Measurements from ENCODE around the gene NCK1.

The NCK1 gene

GRCh38 chr3:136861890-136862616 is at the start of gene NCK1:
TSS of gene NCK1 (plus strand) at chr3:136862208. CDS start at chr3:136928002, 65,794 bp downstream.
- DNase-seq (ENCODE audit: low read depth), result peak; percentile 97

DNA sequence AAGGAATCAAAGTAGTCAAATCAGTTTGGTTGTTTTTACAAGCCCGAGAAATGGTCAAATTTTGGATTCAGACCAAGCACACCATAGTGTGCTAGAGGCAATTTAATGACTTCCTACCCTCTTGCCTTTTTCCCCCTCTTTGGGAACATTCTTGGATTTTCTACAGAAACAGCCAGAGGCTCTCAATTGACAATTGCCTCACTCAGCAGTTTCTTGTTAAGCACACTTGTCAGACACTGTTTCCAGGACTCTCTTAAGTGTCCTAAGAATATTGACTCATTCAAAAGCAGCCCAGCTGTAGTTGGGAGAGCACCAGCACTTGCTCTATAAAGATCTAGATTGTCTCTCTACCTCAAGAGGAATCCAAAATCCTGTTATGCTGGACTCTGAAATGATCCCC is 44.6 kb upstream of the NCK1 start:
- no peak for DNase-seq (ENCODE audit: low read depth)

- DNase-seq (ENCODE audit: low read depth), result peak; percentile 20
These were observed 43.7 kb upstream of the NCK1 start for GRCh38 chr3:136818191-136818768.

DNA sequence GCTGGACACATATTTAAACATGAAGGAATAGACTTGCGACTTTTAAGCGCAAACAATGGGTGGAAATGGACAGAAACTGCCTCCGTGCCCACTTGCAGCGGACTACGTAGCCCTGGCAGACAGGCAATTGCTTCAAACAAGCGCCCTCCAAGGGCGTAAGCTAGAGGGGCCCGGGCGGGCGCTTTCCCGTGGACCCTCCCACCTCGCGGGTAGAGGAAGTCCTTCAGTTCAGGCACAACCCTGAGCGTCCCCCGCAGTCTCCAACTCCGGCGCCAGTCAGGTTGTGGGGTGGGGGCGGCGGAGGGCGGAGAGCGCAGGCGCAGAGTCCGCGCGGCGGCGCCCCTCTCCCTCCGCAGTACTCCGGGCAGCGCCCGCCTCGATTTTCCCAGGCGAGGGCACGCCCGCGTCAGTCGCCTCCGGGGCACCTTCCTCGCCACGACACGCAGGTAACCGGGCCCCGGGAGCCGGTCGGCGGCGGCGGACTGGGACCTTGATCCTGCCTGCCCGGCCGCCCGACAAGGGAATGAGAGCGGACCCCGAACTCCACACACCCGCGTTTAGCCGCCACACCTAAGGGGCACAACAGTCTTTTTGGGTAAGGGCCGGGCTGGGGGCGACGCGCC is 43.1 kb upstream of the NCK1 start, which contains the start of gene SLC35G2:
SLC35G2 (plus strand) TSS at position 358 of the 623 bp plus-strand sequence. CDS start 35,335 bp downstream, outside the sequence.
- no peak for DNase-seq (ENCODE audit: low read depth)

DNA sequence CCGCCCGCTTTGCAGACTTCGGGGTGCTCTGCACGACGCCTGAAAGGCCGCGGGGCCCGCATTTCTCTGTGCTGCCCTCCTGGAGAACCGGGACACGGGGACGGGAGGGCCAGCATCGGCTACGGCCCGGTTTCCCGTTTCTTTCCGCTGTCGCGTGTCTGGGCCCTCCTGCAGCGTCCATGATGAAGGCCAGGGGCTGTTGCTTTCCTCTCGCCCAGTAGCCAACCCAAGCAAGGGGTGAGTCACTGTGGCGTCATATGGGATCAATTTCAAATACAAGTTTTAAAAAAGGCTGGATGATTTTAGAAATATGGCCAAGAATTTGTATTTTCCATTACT is 42.6 kb upstream of the NCK1 start:
- no peak for DNase-seq (ENCODE audit: low read depth)

GRCh38 chr3:136819731-136820679 is 42.0 kb upstream of the NCK1 start:
- no peak for DNase-seq (ENCODE audit: low read depth)

DNA sequence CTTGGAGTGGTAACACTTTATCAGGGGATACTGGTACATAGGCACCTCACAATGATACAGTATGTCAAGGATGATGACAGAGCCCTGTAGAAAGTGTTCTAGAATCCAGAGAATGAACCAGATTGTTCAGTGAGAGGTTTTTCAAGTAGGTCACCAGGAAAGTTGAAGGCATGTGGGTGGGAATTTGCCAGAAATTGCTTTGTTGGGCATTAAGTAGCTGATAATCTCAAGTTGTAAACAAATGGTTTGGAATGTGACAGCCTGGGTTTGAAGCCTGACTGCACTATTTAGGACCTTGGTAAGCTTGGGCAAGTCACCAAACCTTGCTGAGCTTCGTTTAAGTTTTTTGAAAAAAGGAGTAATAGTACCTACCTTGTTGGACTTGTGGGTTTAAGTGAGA is 30.5 kb upstream of the NCK1 start:
- no peak for DNase-seq (ENCODE audit: low read depth)

- DNase-seq (ENCODE audit: low read depth), result no peak
These were observed 26.8 kb upstream of the NCK1 start for GRCh38 chr3:136835089-136835812.

DNA sequence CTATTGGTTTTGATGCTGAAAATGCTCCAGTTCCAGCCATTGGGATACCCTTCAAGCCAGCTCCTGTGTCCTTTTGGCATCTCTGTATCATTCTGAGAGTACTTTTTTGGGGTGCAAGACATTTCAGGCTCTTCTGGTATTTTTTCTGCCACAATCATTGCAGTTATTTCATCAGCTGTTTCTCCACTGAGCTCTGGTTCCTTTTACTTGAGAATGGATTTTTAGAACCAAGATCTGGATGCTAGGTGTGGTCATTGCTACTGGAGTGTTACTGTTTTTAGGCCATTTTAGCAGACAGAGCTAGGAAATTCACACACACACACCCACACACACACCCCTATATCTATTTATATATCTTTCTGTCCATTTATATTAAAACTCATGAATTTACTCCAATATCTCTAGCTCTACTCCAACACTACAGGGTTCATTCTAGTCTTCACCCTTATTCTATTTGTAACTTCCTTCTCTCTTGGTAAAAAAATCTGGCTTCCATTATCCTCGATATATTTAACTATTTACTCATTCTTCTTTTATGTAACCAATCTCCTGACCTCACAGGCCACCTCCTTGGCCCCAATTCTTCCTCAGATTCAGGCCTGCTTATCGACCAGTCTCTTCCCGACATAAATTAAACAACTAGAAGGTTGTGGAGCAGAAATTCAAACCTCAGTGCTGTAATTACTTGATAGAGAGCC is 26.0 kb upstream of the NCK1 start:
- DNase-seq (ENCODE audit: low read depth), result no peak

DNA sequence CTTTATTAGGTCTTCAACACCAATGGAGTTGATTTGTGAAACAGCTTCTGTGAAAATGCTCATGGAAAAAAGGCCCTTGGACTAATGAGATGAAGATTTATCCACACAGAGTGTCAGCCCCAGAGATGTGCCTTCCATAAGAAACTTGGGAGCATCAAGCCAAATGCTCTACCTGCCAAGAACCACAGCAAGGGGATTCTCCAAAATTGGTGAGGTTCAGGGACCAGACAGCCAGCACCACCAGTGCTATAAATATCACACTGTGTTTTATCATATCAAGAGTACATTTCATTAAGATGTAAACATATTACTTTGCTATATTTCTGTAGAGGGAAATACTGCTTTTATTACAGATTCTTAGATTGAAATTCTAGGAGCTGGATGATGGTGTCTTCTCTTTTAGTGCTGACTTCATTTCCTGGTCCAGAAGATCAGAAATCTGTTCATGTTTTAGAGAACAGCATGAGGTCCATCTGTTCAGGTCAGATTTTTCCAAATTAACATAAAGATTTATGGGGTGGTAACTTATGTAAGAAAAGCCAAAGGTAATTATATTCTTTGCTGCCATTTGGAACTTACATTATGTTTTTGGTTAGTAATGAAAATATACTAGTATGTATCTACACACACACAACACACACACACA is 25.4 kb upstream of the NCK1 start:
- DNase-seq (ENCODE audit: low read depth), result no peak

- DNase-seq (ENCODE audit: low read depth), result no peak
These were observed 23.1 kb upstream of the NCK1 start for GRCh38 chr3:136838641-136839555.

DNA sequence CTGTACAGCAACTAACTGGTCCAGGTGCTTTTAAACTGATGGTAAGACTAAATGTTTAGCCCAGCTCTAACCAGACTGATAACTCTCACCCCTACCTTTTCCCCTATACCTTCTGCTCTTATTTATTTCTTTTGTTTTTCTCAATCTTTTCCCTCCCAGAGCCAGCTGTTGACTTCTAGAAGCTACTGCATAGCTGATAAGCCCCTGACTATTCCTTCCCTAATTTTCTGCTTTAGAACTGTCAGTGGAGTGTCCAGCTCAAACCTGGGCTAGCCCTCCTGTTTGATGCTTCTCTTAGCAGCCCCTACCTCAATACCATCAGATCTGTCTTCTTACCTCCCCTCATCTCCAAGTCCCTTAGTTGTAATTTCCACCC is 22.5 kb upstream of the NCK1 start:
- DNase-seq (ENCODE audit: low read depth), result no peak

DNA sequence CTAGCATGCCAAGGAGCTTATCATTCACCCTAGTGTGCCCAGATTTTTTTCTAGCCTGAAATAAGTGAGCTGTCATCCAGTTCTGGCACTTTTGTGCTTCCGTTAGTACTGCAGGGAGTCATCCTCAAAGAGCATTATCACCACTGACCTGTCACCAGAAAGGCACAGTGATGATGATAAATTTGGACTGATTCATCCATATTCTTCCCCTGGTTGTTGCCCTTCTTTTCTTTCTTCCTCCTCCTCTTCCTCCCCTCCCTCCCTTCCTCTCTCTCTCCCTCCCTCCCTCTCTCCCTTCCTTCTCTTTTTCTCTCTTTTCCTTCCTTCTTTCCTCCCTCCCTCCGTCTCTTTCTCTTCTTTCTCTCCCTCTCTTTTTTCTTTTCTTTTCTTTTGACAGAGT is 21.8 kb upstream of the NCK1 start:
- DNase-seq (ENCODE audit: low read depth), result no peak

- DNase-seq (ENCODE audit: low read depth), result no peak
These were observed 19.7 kb upstream of the NCK1 start for GRCh38 chr3:136842294-136842693.

DNA sequence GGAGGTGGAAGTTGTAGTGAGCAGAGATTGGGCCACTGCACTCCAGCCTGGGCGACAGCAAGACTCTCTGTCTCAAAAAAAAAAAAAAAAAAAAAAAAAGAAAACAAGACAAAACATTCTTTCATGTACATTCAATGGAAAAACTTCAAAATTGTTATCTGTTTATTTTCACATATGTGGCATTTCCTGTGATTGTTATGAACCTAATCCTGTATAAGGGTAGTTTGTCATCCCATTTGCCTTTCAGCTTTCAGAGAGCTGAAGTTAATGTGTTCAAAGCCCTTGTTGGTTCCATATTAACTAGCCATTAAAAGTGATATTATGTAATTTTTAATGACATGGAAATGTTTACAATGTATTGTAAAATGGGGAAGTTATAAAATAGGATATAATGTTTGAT is 17.3 kb upstream of the NCK1 start:
- DNase-seq (ENCODE audit: low read depth), result no peak

GRCh38 chr3:136852180-136852579 is 9.8 kb upstream of the NCK1 start:
- DNase-seq (ENCODE audit: low read depth), result no peak

DNA sequence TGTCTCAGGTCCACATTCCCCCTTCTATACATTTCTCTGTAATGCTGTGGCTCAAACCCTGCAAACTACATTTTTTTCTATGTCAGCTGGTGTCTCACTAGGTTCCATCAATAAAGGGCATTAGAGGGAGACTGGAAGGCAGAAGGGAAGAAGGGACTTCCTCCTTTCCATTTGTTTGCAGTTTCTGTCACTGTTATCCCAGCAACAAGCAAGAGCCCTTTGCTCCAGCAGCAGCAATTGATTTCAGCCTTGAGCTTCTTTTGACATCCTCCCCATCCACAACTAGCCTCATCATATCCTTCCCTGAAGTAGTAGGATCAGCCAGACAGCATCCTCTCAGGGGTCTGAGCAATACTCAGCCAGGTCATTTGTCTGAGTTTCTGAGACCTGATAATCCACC is 5.3 kb upstream of the NCK1 start:
- DNase-seq (ENCODE audit: low read depth), result no peak

GRCh38 chr3:136858381-136858780 is 3.6 kb upstream of the NCK1 start:
- no peak for DNase-seq (ENCODE audit: low read depth)

DNA sequence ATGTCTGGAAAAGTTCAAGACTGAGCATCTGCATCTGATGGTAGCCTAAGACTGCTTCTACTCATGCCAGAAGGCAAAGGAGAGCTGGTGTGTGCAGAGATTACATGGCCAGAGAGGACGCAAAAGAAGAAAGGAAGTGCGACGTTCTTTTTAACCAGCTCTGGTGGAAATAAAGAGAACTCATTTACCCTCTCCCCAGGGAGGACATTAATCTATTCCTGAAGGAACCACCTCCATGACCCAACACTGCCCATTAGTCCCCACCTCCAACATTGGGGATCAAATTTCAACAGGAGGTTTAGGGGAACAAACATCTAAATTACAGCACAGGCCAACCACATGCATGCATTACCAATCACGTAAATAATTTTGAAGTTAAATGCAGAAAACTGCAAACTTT is 1.5 kb upstream of the NCK1 start:
- no peak for DNase-seq (ENCODE audit: low read depth)

Measured in activated T-cell treated with anti-CD3 and anti-CD28 coated beads for 24 hours (primary cell).